HuH-7 (cell line): Measurements from ENCODE around the gene CDH4.

Experiments used
- DNase-seq: peaks from one replicate; pipeline ENCODE4 v3.0.0; 2011; ENCODE audit warnings: low spot score

CDH4 gene

GRCh38 chr20:61251529-61252393 lies at the start of gene CDH4:
Gene CDH4, plus strand, starts transcription at chr20:61252261.
- DNase-seq: no peak

GRCh38 chr20:61203320-61203719 lies 48.7 kb upstream of the CDH4 start:
- no peak for DNase-seq

GRCh38 chr20:61204206-61204605 lies 47.9 kb upstream of the CDH4 start:
- DNase-seq: no peak

- DNase-seq: no peak
Measured at GRCh38 chr20:61205769-61206168, 46.3 kb upstream of the CDH4 start.

- DNase-seq: no peak
Measured at GRCh38 chr20:61210862-61211261, 41.2 kb upstream of the CDH4 start.

- no peak for DNase-seq
Measured at GRCh38 chr20:61217848-61218247, 34.2 kb upstream of the CDH4 start.

GRCh38 chr20:61219021-61219431 lies 33.0 kb upstream of the CDH4 start:
- no peak for DNase-seq

GRCh38 chr20:61220131-61220530 lies 31.9 kb upstream of the CDH4 start:
- DNase-seq: no peak

- DNase-seq: no peak
Measured at GRCh38 chr20:61220626-61221325, 31.3 kb upstream of the CDH4 start.

- DNase-seq: no peak
Measured at GRCh38 chr20:61222699-61223098, 29.4 kb upstream of the CDH4 start.

- DNase-seq: no peak
Measured at GRCh38 chr20:61223121-61223520, 28.9 kb upstream of the CDH4 start.

GRCh38 chr20:61230166-61230565 lies 21.9 kb upstream of the CDH4 start:
- no peak for DNase-seq

GRCh38 chr20:61233590-61233989 lies 18.5 kb upstream of the CDH4 start:
- DNase-seq: no peak

GRCh38 chr20:61234224-61234890 lies 17.7 kb upstream of the CDH4 start:
- no peak for DNase-seq

- DNase-seq: no peak
Measured at GRCh38 chr20:61236713-61237112, 15.3 kb upstream of the CDH4 start.

GRCh38 chr20:61238813-61239212 lies 13.2 kb upstream of the CDH4 start:
- no peak for DNase-seq

GRCh38 chr20:61240814-61241213 lies 11.2 kb upstream of the CDH4 start:
- DNase-seq: no peak

GRCh38 chr20:61244213-61244612 lies 7.8 kb upstream of the CDH4 start:
- no peak for DNase-seq

- no peak for DNase-seq
Measured at GRCh38 chr20:61246269-61246668, 5.8 kb upstream of the CDH4 start.

GRCh38 chr20:61249626-61250025 lies 2.4 kb upstream of the CDH4 start:
- DNase-seq: no peak

GRCh38 chr20:61252601-61253263 lies 671 bp downstream of the CDH4 start:
- no peak for DNase-seq

- DNase-seq: no peak
Measured at GRCh38 chr20:61253264-61253639, 1.2 kb downstream of the CDH4 start.
